ENCODE results near the gene NR4A1. TPM values are rescaled to one million over a fixed set of nuclear protein-coding genes. Genes with fewer than 3 reads are reported as not detected.

NR4A1 gene
- total RNA-seq, 1 donor from 2014 or later, result 2.3 TPM

DNA sequence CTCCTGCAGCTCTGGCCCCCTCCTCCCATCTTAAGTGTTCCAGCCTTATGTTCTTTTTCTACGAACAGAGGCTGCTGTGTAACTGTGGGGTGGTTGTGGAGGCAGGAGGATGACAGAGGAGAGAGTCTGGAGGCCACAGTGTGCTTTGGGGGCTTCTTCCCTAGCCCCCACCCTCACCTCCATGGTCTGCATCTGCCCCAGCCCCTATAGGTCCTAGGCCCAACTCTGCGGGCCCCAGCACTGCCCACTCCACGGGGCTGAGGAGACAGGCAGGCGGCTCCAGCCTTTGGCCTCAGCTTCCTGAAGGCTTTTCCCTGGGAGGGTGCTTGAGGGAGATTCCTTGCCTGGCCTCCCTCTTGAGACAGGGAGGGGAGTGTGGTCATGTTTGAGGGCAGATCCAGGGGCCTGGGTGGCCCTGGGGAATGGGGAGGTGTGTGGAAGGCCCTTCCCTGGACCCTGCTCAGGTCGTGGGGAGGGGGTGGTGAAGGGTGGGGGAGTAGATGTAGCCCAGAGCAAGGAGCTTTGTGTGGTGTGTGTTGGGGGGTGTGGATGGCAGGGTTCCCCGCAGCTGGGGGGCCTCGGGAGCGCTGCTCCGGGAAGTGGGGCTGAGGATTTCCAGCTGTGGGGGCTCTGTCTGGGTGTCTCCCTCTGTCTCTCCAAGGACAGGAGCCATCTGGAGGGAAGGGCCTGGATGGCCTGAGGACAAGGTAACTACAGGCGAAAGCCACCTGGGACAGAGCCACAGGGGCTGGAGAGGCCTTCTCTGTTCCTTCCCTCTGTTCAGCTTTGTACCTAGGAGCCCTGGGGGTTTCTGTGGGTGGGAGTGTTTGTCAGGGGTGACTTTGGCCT lies 29.4 kb downstream of the NR4A1 start:
- peaks cover 15% of the 10 kb centered on the region for H3K36me3 ChIP-seq (ENCODE audit: insufficient read depth, low read length)
- Mint-ChIP-seq H3K27ac (ENCODE audit: unreplicated experiment) (no peak overlapping the region), H3K9me3 (ENCODE audit: unreplicated experiment) (no peaks in the 10 kb centered on the region), H3K4me3 (ENCODE audit: unreplicated experiment) (no peak overlapping the region), H3K4me1 (ENCODE audit: low read depth, unreplicated experiment) (peaks cover 16% of the 10 kb centered on the region), H3K36me3 (ENCODE audit: low read depth, unreplicated experiment) (peaks cover 17% of the 10 kb centered on the region), H3K27me3 (ENCODE audit: low read depth, unreplicated experiment) (peaks cover 1% of the 10 kb centered on the region)
- H3K4me1 ChIP-seq (ENCODE audit: insufficient read depth, low read length), result peaks cover 15% of the 10 kb centered on the region
- H3K27ac ChIP-seq (ENCODE audit: low read depth, low read length), result no peak overlapping the region
- no peaks in the 10 kb centered on the region for H3K9me3 ChIP-seq (ENCODE audit: insufficient read depth, low read depth, low read length)
- peaks cover 31% of the 10 kb centered on the region for H3K79me2 ChIP-seq (ENCODE audit: insufficient read depth, low read length)
- no peak overlapping the region for H3K9ac ChIP-seq (ENCODE audit: low read length)
- H2AFZ ChIP-seq (ENCODE audit: low read depth, low read length), result no peak overlapping the region
- no peak for DNase-seq (ENCODE audit: low read depth)
- H3K4me3 ChIP-seq (ENCODE audit: insufficient read depth, low read depth, low read length), result no peak overlapping the region
- TF ChIP-seq EZH2 (IDR thresholded peaks at IDR 0.05; ENCODE audit: insufficient read depth, low read length), result no peak
- TF ChIP-seq, protein P1, sequence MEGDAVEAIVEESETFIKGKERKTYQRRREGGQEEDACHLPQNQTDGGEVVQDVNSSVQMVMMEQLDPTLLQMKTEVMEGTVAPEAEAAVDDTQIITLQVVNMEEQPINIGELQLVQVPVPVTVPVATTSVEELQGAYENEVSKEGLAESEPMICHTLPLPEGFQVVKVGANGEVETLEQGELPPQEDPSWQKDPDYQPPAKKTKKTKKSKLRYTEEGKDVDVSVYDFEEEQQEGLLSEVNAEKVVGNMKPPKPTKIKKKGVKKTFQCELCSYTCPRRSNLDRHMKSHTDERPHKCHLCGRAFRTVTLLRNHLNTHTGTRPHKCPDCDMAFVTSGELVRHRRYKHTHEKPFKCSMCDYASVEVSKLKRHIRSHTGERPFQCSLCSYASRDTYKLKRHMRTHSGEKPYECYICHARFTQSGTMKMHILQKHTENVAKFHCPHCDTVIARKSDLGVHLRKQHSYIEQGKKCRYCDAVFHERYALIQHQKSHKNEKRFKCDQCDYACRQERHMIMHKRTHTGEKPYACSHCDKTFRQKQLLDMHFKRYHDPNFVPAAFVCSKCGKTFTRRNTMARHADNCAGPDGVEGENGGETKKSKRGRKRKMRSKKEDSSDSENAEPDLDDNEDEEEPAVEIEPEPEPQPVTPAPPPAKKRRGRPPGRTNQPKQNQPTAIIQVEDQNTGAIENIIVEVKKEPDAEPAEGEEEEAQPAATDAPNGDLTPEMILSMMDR (IDR thresholded peaks at IDR 0.05; ENCODE audit: insufficient read depth, low read depth, low read length), result no peak
- no peak for FAIRE-seq
- H3K27me3 ChIP-seq (ENCODE audit: insufficient read depth, low read length), result no peaks in the 10 kb centered on the region
- H4K20me1 ChIP-seq (ENCODE audit: insufficient read depth, low read length), result peaks cover 79% of the 10 kb centered on the region
- H3K4me2 ChIP-seq (ENCODE audit: low read length), result no peak overlapping the region

DNA sequence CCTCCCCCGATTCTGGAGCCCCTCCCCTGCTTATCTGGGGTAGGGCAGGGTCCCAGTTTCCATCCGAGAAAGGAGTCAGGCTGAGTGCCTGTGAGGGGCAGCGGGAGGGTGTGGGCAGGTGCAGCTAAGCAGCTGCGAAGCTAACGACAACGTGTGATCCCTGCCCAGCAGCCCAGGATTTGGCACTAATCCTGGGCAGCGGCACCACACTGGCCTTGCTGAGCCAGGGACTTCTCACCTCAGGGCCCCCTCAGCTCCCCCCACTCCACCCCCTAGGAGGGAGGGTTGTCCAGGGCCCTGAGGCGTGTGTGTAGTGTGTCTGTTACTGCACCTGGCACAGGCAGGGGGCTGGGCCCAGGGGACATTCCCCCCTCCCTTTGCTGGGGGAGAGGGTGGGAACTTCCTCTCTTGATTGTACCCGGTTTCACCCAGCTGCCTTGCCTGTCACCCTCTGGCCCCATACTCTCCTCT lies 30.1 kb downstream of the NR4A1 start:
- Histone ChIP-seq H3K4me3 (ENCODE audit: insufficient read depth, low read depth, low read length) (no peak overlapping the region), H3K36me3 (ENCODE audit: insufficient read depth, low read length) (peaks cover 15% of the 10 kb centered on the region), H3K27me3 (ENCODE audit: insufficient read depth, low read length) (no peaks in the 10 kb centered on the region), H3K9ac (ENCODE audit: low read length) (peak overlapping the region; percentile 42), H2AFZ (ENCODE audit: low read depth, low read length) (no peak overlapping the region), H3K79me2 (ENCODE audit: insufficient read depth, low read length) (peaks cover 25% of the 10 kb centered on the region), H3K9me3 (ENCODE audit: insufficient read depth, low read depth, low read length) (no peaks in the 10 kb centered on the region), H3K4me2 (ENCODE audit: low read length) (no peak overlapping the region), H4K20me1 (ENCODE audit: insufficient read depth, low read length) (peaks cover 72% of the 10 kb centered on the region), H3K4me1 (ENCODE audit: insufficient read depth, low read length) (peaks cover 15% of the 10 kb centered on the region), H3K27ac (ENCODE audit: low read depth, low read length) (no peak overlapping the region)
- FAIRE-seq (no peak), DNase-seq (ENCODE audit: low read depth) (no peak)
- no peak for TF ChIP-seq EZH2 (IDR thresholded peaks at IDR 0.05; ENCODE audit: insufficient read depth, low read length)
- TF ChIP-seq, protein P1 (IDR thresholded peaks at IDR 0.05; ENCODE audit: insufficient read depth, low read depth, low read length), result no peak
- H3K9me3 Mint-ChIP-seq (ENCODE audit: unreplicated experiment), result no peaks in the 10 kb centered on the region
- H3K27ac Mint-ChIP-seq (ENCODE audit: unreplicated experiment), result no peak overlapping the region
- peaks cover 16% of the 10 kb centered on the region for H3K4me1 Mint-ChIP-seq (ENCODE audit: low read depth, unreplicated experiment)
- H3K27me3 Mint-ChIP-seq (ENCODE audit: low read depth, unreplicated experiment), result peaks cover 4% of the 10 kb centered on the region
- peaks cover 15% of the 10 kb centered on the region for H3K36me3 Mint-ChIP-seq (ENCODE audit: low read depth, unreplicated experiment)
- no peak overlapping the region for H3K4me3 Mint-ChIP-seq (ENCODE audit: unreplicated experiment)

Measured in astrocyte (in vitro differentiated cells and primary cell).